Measurements from ENCODE around the gene CIROP. TPM values are rescaled to one million over a fixed set of nuclear protein-coding genes. Genes with fewer than 3 reads are reported as not detected.

The CIROP gene
- total RNA-seq, 1 experiment from 2014 or later: not detected

DNA sequence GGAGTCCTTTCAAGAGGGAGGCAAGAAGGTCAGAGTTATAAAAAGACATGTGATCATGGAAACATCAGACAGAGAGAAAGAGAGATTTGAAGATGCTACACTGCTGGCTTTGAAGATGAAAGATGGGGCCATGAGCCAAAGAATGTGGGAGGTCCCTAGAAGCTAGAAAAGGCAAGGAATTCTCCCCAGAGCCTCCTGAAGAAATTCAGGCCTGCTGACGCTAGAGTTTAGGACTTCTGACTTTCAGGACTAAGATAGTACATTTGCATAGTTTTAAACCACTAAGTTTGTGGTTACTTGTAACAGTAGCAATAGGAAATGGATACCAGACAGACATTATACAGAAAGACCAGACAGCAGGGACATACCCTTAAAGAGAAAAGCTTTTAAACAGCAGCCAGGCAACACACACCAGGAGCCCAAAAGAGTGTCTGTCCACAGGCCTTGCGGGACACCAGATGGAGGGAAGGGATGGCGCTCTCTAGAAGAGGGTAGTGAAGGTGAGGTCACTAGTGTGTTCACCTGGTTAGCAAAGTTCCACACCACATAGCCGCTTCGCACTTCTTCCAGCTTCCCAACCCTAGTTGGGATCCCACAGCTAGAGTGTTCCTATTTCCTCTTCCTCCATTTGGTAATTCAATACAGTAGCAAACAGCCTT lies 43.9 kb upstream of the CIROP start:
- Histone ChIP-seq H3K9me3 (ENCODE audit: control insufficient read depth, low read depth, low read length) (no peaks in the 10 kb centered on the region), H3K56ac (ENCODE audit: insufficient read length, low read depth, low read length) (no peak overlapping the region), H3K79me2 (ENCODE audit: insufficient read depth, low read length) (no peaks in the 10 kb centered on the region; the same call in 1 of the 2 replicates), H3K27me3 (ENCODE audit: insufficient read depth, low read length) (no peaks in the 10 kb centered on the region), H2BK5ac (ENCODE audit: insufficient read length, low read length) (no peak overlapping the region), H2AK5ac (ENCODE audit: insufficient read length, low read length) (no peak overlapping the region), H3T11ph (ENCODE audit: low read length) (no peak overlapping the region), H4K91ac (ENCODE audit: insufficient read length, low read depth, low read length) (no peak overlapping the region), H3K14ac (ENCODE audit: insufficient read depth, low read length) (no peak overlapping the region), H2AFZ (ENCODE audit: low read length) (no peak overlapping the region), H3K23me2 (ENCODE audit: insufficient read length, low read depth, low read length, poor library complexity, severe bottlenecking) (no peaks in the 10 kb centered on the region), H3K23ac (ENCODE audit: insufficient read length, low read depth, low read length) (no peak overlapping the region), H4K5ac (ENCODE audit: insufficient read length, low read depth, low read length) (no peak overlapping the region), H3K9ac (ENCODE audit: extremely low read depth, insufficient read length, low read length) (no peak overlapping the region), H2BK12ac (ENCODE audit: insufficient read length, low read depth, low read length) (no peak overlapping the region), H2BK120ac (ENCODE audit: low read depth, low read length, poor library complexity, severe bottlenecking) (no peak overlapping the region), H2BK15ac (ENCODE audit: low read depth, low read length) (no peak overlapping the region), H3K18ac (ENCODE audit: insufficient read length, low read depth, low read length) (no peak overlapping the region), H2BK20ac (ENCODE audit: low read depth, low read length, poor library complexity, severe bottlenecking) (no peak overlapping the region), H4K8ac (replicated peaks; ENCODE audit: insufficient read length, low read depth, low read length) (no peak overlapping the region), H3K27ac (ENCODE audit: insufficient read length, low read depth, low read length) (no peak overlapping the region), H3K4ac (ENCODE audit: low read depth, low read length) (no peak overlapping the region), H3K79me1 (ENCODE audit: insufficient read depth, low read depth, low read length, poor library complexity, severe bottlenecking) (no peaks in the 10 kb centered on the region), H3K4me2 (ENCODE audit: insufficient read depth, insufficient read length, low read length) (no peak overlapping the region), H4K20me1 (ENCODE audit: control insufficient read depth, insufficient read depth, insufficient read length) (no peaks in the 10 kb centered on the region), H3K4me1 (ENCODE audit: insufficient read depth, low read length) (no peaks in the 10 kb centered on the region)
- H3K4me3 Mint-ChIP-seq: no peak overlapping the region
- H3K27ac Mint-ChIP-seq: no peak overlapping the region
- peaks cover 0 to 2% of the 10 kb centered on the region in 2 experiments; a peak in 2 of 5 replicates for H3K9me3 Mint-ChIP-seq
- peaks cover 36 to 45% (median 42%) of the 10 kb centered on the region in 3 experiments for H3K36me3 Mint-ChIP-seq (ENCODE audit: insufficient read depth in 1 of 3, low read depth in 3 of 3)
- no peaks in the 10 kb centered on the region; the same call in 1 of the 2 replicates for H3K27me3 Mint-ChIP-seq (ENCODE audit: low read depth)
- no CpG with 5 or more reads among the region's 5 CpGs for WGBS (ENCODE audit: extremely low coverage, insufficient read length, low lambda C conversion rate)
- TF ChIP-seq, protein P1, sequence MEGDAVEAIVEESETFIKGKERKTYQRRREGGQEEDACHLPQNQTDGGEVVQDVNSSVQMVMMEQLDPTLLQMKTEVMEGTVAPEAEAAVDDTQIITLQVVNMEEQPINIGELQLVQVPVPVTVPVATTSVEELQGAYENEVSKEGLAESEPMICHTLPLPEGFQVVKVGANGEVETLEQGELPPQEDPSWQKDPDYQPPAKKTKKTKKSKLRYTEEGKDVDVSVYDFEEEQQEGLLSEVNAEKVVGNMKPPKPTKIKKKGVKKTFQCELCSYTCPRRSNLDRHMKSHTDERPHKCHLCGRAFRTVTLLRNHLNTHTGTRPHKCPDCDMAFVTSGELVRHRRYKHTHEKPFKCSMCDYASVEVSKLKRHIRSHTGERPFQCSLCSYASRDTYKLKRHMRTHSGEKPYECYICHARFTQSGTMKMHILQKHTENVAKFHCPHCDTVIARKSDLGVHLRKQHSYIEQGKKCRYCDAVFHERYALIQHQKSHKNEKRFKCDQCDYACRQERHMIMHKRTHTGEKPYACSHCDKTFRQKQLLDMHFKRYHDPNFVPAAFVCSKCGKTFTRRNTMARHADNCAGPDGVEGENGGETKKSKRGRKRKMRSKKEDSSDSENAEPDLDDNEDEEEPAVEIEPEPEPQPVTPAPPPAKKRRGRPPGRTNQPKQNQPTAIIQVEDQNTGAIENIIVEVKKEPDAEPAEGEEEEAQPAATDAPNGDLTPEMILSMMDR (conservative IDR thresholded peaks at IDR 0.05): no peak
- peaks cover under 1 to 16% of the 10 kb centered on the region in 2 experiments for H3K4me1 Mint-ChIP-seq
- no peak for DNase-seq

All from H9 (cell line).